Erythroblast (primary cell): ENCODE measurements around the gene SREK1.

Source experiments
- GATA1 ChIP-seq: IDR thresholded peaks from 2 replicates; pipeline ENCODE4 v1.6.1; 2011; ENCODE audit warnings: low read depth, mild to moderate bottlenecking, control low read depth, low read length, moderate library complexity
- POLR2A ChIP-seq: IDR thresholded peaks from 2 replicates; pipeline ENCODE4 v1.6.1; 2011; ENCODE audit warnings: mild to moderate bottlenecking, low read length

DNA sequence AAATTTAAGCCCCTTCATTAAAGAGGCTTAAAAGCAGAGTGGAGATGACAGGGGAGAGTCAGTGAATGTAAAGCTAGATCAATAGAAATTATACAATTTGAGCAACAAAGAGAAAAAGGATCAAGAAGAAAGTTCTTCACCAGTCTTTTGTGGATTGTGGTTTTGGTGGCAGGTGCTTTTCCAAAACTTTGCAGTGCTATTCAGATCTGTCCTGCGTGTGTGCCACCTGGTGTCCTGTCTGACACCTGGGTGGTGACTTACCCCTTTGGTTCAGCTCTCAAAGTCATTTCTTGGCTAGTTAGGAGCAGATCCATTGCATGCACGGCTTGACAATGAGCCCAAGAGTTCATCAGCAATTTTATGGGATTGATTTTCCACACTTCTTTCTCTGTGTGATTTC is 69.4 kb downstream of the SREK1 start:
- TF ChIP-seq POLR2A: no peak
- no peak for TF ChIP-seq GATA1
